ENCODE measurements around the gene PCSK1N. TPM values are rescaled to one million over a fixed set of nuclear protein-coding genes. Genes with fewer than 3 reads are reported as not detected.

Gene PCSK1N
- total RNA-seq, 1 donor from 2014 or later: 0.33 TPM

DNA sequence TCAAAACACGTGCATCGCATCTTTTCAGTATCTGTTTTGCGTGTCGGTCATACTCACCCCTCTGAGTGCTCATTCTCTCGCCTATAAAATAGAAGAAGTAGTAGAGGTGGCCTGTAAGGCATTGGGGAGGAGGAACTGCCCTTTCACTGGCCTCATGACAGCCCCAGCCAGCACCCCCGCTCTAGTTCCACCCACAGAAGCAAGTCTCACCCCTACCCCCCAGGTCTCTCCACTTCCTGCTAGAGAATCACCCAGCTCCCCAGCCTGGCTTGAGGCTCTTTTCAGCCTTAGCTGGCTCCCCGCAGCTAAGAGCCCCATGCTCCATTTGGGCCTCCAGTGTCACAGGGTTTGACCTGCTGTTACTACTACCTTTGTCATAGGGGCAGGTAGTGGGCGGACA lies 21.8 kb downstream of the PCSK1N start:
- no peaks in the 10 kb centered on the region for H3K27me3 Mint-ChIP-seq
- no peak overlapping the region for H3K4me3 Mint-ChIP-seq

GRCh38 chrX:48806081-48806480 lies 29.3 kb downstream of the PCSK1N start:
- intact Hi-C loops (cut with micrococcal nuclease): loop anchor here (10.0 kb wide), 1 partner anchor 359 kb away; the partner anchor contains the start of gene MAGIX
- H3K9me3 Mint-ChIP-seq: no peaks in the 10 kb centered on the region
- peak overlapping the region; percentile 59 for H3K27ac Mint-ChIP-seq
- H3K36me3 Mint-ChIP-seq (ENCODE audit: low read depth): peaks cover 18% of the 10 kb centered on the region
- peaks cover 14% of the 10 kb centered on the region for H3K4me1 Mint-ChIP-seq
- H3K27me3 Mint-ChIP-seq: no peaks in the 10 kb centered on the region
- H3K4me3 Mint-ChIP-seq: no peak overlapping the region
- DNase-seq: no peak

More for the DNA sequence above, 21.8 kb downstream of the PCSK1N start:
- H3K27ac Mint-ChIP-seq: no peak overlapping the region
- H3K4me1 Mint-ChIP-seq: no peaks in the 10 kb centered on the region
- no peak for DNase-seq
- intact Hi-C loops (cut with micrococcal nuclease): no loop called here
- no peaks in the 10 kb centered on the region for H3K9me3 Mint-ChIP-seq
- H3K36me3 Mint-ChIP-seq (ENCODE audit: low read depth): peaks cover 16% of the 10 kb centered on the region

DNA sequence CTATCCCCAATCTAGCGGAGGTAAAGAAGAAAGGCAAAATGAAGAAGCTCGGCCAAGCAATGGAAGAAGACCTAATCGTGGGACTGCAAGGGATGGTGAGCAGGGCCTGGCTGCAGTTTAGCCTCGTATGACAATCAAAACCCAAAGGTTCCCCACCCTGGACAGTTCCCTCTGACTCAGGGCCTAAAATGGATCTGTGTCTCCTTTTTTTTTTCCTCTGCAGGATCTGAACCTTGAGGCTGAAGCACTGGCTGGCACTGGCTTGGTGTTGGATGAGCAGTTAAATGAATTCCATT lies 32.6 kb downstream of the PCSK1N start:
- intact Hi-C loops (cut with micrococcal nuclease): loop anchor here (1.0 to 10.0 kb wide), 8 partner anchors 66 to 362 kb away; partner anchors contain the start of genes FTSJ1, MAGIX, OTUD5 and PIM2
- DNase-seq: no peak
- no peaks in the 10 kb centered on the region for H3K9me3 Mint-ChIP-seq
- H3K27me3 Mint-ChIP-seq: no peaks in the 10 kb centered on the region
- peaks cover 16% of the 10 kb centered on the region for H3K36me3 Mint-ChIP-seq (ENCODE audit: low read depth)
- peak overlapping the region; percentile 96 for H3K4me3 Mint-ChIP-seq
- peak overlapping the region; percentile 96 for H3K27ac Mint-ChIP-seq
- peaks cover 20% of the 10 kb centered on the region for H3K4me1 Mint-ChIP-seq

- H3K36me3 Mint-ChIP-seq (ENCODE audit: low read depth): peaks cover 16% of the 10 kb centered on the region
- peaks cover 20% of the 10 kb centered on the region for H3K4me1 Mint-ChIP-seq
- peak overlapping the region; percentile 96 for H3K27ac Mint-ChIP-seq
- H3K9me3 Mint-ChIP-seq: no peaks in the 10 kb centered on the region
- no peaks in the 10 kb centered on the region for H3K27me3 Mint-ChIP-seq
- intact Hi-C loops (cut with micrococcal nuclease): loop anchor here (1.0 to 10.0 kb wide), 8 partner anchors 65 to 363 kb away; partner anchors contain the start of genes FTSJ1, MAGIX, OTUD5 and PIM2
- peak; percentile 92 for DNase-seq
- H3K4me3 Mint-ChIP-seq: peak overlapping the region; percentile 96
Observed at GRCh38 chrX:48802089-48802904, 33.1 kb downstream of the PCSK1N start.

DNA sequence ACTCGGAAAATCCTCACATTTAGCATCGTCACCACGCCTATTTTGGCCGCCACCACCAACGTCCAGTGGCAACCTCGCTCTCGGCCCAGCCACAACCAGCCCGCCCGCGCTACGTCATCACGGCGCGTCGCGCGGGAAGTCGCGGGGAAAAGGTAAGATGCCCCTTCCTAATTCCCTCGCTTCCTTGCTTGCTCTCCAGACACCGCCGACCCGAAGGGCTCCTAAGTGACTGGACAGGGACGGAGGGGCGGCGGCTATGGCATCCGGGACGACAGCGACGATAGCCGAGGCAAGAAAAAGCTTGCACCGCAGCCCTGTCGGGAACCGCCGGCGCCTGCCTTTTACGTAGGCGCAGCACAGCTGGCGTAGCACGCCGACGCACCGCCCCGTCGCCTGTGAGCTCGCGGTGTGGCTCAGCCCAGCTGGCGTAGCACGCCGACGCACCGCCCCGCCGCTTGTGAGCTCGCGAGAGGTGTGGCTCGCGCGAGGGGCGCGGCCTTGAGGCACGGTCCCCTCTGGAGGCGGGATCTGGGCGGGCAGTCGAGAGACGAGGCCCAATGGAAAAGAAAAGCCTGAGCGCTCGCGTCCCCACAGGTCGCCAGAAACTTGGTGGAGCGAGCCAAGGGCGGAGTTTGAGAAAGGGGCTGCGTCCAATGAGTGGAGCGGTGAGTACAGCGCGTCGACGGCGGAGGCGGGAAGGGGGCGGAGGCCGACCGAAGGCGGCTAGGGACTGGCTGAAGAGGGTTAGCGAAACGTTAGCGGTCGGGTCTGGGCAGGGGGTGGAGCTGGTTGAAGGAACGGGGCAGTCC lies 33.9 kb downstream of the PCSK1N start, which contains the start of gene HDAC6:
HDAC6 (plus strand) TSS at position 788 of the 809 bp plus-strand sequence. CDS start 626 bp downstream, outside the sequence.
- H3K4me3 Mint-ChIP-seq: peak within 1 kb of the TSS; percentile 96
- peaks cover 12% of the 10 kb centered on the region for H3K36me3 Mint-ChIP-seq (ENCODE audit: low read depth)
- intact Hi-C loops (cut with micrococcal nuclease): loop anchor here (1.0 to 10.0 kb wide), 8 partner anchors 64 to 363 kb away; partner anchors contain the start of genes FTSJ1, MAGIX, OTUD5 and PIM2
- peak within 1 kb of the TSS; percentile 96 for H3K27ac Mint-ChIP-seq
- H3K9me3 Mint-ChIP-seq: no peaks in the 10 kb centered on the region
- DNase-seq: peak; percentile 98
- H3K27me3 Mint-ChIP-seq: no peaks in the 10 kb centered on the region
- H3K4me1 Mint-ChIP-seq: peaks cover 16% of the 10 kb centered on the region

- Mint-ChIP-seq H3K4me3 (peak overlapping the region; percentile 96), H3K27me3 (no peaks in the 10 kb centered on the region), H3K9me3 (no peaks in the 10 kb centered on the region), H3K36me3 (ENCODE audit: low read depth) (peaks cover 12% of the 10 kb centered on the region), H3K27ac (peak overlapping the region; percentile 96), H3K4me1 (peaks cover 13% of the 10 kb centered on the region)
- DNase-seq: peak; percentile 58
- intact Hi-C loops (cut with micrococcal nuclease): loop anchor here (5.0 to 10.0 kb wide), 6 partner anchors 63 to 364 kb away; partner anchors contain the start of genes FTSJ1, MAGIX, OTUD5 and PIM2
Observed at GRCh38 chrX:48800574-48801279, 34.7 kb downstream of the PCSK1N start.

- DNase-seq: no peak
- H3K36me3 Mint-ChIP-seq (ENCODE audit: low read depth): peaks cover 1% of the 10 kb centered on the region
- peaks cover 10% of the 10 kb centered on the region for H3K4me1 Mint-ChIP-seq
- H3K4me3 Mint-ChIP-seq: no peak overlapping the region
- H3K9me3 Mint-ChIP-seq: no peaks in the 10 kb centered on the region
- H3K27ac Mint-ChIP-seq: no peak overlapping the region
- no peaks in the 10 kb centered on the region for H3K27me3 Mint-ChIP-seq
- intact Hi-C loops (cut with micrococcal nuclease): no loop called here
Observed at GRCh38 chrX:48798318-48798717, 37.1 kb downstream of the PCSK1N start.

GRCh38 chrX:48794911-48795515 lies 40.4 kb downstream of the PCSK1N start:
- DNase-seq: no peak
- Mint-ChIP-seq H3K4me1 (no peaks in the 10 kb centered on the region), H3K4me3 (no peak overlapping the region), H3K9me3 (no peaks in the 10 kb centered on the region), H3K36me3 (ENCODE audit: low read depth) (no peaks in the 10 kb centered on the region), H3K27me3 (no peaks in the 10 kb centered on the region), H3K27ac (no peak overlapping the region)
- intact Hi-C loops (cut with micrococcal nuclease): no loop called here

DNA sequence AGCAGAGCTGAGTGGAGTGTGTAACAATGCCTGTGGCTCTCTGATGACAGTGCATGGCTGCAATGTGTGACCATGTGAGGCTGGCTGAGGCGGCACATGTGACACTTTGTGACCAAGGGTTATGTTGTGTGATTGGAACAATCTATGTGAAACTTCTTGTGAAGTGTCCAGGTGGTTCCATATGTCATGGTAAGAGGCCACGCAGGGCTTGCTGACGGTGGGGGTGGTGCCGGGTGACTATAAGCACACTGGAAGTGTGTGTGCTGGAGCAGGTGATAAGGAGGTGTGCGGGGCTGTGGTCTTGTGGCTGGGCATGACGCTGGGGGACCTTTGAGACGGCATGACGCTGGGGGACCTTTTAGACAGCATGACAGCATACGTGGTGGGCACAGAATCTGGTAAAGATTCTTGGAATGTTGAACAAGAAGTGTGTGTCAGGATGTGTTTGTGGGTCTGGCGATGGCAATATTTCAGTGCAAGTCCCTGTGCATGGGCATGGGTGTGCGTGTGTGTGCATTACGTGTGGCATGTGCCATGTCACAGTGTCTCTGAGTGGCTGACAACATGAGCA lies 41.0 kb downstream of the PCSK1N start:
- no peak overlapping the region for H3K4me3 Mint-ChIP-seq
- H3K27me3 Mint-ChIP-seq: no peaks in the 10 kb centered on the region
- H3K27ac Mint-ChIP-seq: no peak overlapping the region
- no peaks in the 10 kb centered on the region for H3K36me3 Mint-ChIP-seq (ENCODE audit: low read depth)
- H3K4me1 Mint-ChIP-seq: peaks cover 4% of the 10 kb centered on the region
- intact Hi-C loops (cut with micrococcal nuclease): no loop called here
- no peak for DNase-seq
- H3K9me3 Mint-ChIP-seq: no peaks in the 10 kb centered on the region

DNA sequence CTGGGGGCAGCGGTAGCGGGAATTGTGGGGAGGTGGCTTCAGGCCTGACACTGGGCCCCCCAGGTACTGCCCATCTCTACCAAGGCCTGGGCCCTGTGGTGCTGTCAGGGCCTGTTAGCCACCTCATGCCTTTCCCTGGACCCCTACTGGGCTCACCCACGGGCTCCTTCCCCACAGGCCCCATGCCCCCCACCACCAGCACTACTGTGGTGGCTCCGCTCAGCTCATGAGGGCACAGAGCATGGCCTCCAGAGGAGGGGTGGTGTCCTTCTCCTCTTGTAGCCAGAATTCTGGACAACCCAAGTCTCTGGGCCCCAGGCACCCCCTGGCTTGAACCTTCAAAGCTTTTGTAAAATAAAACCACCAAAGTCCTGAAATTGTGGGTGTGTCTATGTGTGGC lies 41.5 kb downstream of the PCSK1N start:
- no peaks in the 10 kb centered on the region for H3K36me3 Mint-ChIP-seq (ENCODE audit: low read depth)
- no peaks in the 10 kb centered on the region for H3K27me3 Mint-ChIP-seq
- intact Hi-C loops (cut with micrococcal nuclease): no loop called here
- peaks cover 4% of the 10 kb centered on the region for H3K4me1 Mint-ChIP-seq
- no peak overlapping the region for H3K4me3 Mint-ChIP-seq
- no peak overlapping the region for H3K27ac Mint-ChIP-seq
- no peak for DNase-seq
- no peaks in the 10 kb centered on the region for H3K9me3 Mint-ChIP-seq

DNA sequence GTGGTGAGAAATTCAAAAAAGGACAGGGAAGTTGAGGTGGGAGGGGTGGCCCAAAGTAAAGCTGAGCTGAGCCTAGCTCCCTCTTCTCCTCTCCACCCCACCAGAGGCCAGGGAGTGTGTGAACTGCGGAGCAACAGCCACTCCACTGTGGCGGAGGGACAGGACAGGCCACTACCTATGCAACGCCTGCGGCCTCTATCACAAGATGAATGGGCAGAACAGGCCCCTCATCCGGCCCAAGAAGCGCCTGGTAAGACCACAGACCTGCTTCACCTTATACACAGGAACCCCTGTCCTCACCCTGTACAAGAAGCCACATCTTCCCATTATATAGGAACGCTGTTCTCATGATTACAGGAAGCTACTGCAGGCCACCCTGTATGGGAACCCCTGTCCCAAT lies 43.2 kb downstream of the PCSK1N start:
- no peak for DNase-seq
- Mint-ChIP-seq H3K4me1 (peaks cover 8% of the 10 kb centered on the region), H3K4me3 (no peak overlapping the region), H3K27me3 (peaks cover 6% of the 10 kb centered on the region), H3K36me3 (ENCODE audit: low read depth) (no peaks in the 10 kb centered on the region), H3K27ac (no peak overlapping the region), H3K9me3 (no peaks in the 10 kb centered on the region)
- intact Hi-C loops (cut with micrococcal nuclease): no loop called here

DNA sequence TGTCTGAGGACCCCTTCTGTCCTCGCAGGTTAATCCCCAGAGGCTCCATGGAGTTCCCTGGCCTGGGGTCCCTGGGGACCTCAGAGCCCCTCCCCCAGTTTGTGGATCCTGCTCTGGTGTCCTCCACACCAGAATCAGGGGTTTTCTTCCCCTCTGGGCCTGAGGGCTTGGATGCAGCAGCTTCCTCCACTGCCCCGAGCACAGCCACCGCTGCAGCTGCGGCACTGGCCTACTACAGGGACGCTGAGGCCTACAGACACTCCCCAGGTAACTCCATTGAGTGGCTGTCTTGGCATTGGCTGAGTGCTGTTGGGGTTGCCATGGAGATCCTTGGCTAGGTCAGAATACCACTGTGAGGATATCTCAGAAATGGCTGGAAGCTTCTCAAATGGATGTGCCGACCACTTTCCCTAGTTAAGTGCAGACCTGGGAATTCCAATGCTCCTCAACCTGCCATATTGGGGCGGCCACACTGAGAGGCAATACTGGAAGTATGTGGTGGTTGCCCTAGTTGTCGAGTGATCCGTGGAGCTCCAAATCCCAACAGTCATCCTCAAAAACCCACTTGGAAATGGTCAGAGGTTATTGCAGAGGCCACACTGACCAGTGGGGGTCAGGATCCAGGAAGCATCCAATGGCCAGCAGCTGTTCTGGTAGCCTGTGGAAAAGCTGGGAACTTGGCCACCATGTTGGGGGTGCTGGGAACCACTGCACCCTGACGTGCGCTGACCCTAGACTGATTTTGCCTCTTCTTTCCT lies 44.2 kb downstream of the PCSK1N start:
- Mint-ChIP-seq H3K9me3 (no peaks in the 10 kb centered on the region), H3K27ac (no peak overlapping the region), H3K36me3 (ENCODE audit: low read depth) (no peaks in the 10 kb centered on the region), H3K4me1 (peaks cover 11% of the 10 kb centered on the region), H3K4me3 (no peak overlapping the region), H3K27me3 (peaks cover 13% of the 10 kb centered on the region)
- intact Hi-C loops (cut with micrococcal nuclease): no loop called here
- no peak for DNase-seq

Data from activated CD4-positive, alpha-beta T cell treated with anti-CD3 and anti-CD28 coated beads, Interleukin-2, amount 10 ng/mL, durations not matched to agents 24 days and 14 days (primary cell).